Gastrocnemius medialis (tissue), 4 donors: ENCODE results near the gene TRMT44.

Experiments used
- POLR2A ChIP-seq, 2 donors: fragments of 450-650 bp; IDR thresholded peaks; one replicate each; pipeline ENCODE4 v1.6.1; 2017; ENCODE audit warnings: antibody characterized with exemption in 2 of 2, mild to moderate bottlenecking in 2 of 2, moderate library complexity in 2 of 2
- TF ChIP-seq, protein P1 (sequence below), 5 experiments: fragments of 450-650 bp in 3 of 5; fragments of 200-600 bp in 2 of 5; sonication (generic) in 2 of 5; IDR thresholded peaks in 4 of 5; conservative IDR thresholded peaks in 1 of 5; 1 replicate in 4 of 5; 2 replicates in 1 of 5; pipeline ENCODE4 v1.5.1; 2016 to 2019; ENCODE audit warnings: antibody characterized with exemption in 5 of 5, mild to moderate bottlenecking in 3 of 5, moderate library complexity in 3 of 5

DNA sequence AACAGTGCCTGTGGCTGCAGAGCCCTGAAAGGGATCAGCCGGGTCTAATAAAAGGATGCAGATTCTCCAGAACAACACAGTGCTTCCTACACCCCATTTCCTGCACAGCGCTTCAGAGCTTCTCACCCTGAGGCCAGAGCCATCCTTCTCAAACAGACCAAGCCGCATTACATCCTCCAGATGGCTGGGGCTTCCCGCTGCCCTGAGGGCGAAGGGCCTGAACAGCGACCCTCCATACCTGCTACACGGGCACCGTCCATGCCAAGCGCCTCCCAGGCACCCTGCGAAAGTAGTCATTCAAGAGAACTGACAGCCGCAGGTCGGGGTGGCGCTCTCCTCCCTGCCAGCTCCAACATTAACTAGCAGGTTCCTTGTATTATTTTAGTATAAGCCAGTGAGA lies 36.6 kb upstream of the TRMT44 start:
- TF ChIP-seq, protein P1, sequence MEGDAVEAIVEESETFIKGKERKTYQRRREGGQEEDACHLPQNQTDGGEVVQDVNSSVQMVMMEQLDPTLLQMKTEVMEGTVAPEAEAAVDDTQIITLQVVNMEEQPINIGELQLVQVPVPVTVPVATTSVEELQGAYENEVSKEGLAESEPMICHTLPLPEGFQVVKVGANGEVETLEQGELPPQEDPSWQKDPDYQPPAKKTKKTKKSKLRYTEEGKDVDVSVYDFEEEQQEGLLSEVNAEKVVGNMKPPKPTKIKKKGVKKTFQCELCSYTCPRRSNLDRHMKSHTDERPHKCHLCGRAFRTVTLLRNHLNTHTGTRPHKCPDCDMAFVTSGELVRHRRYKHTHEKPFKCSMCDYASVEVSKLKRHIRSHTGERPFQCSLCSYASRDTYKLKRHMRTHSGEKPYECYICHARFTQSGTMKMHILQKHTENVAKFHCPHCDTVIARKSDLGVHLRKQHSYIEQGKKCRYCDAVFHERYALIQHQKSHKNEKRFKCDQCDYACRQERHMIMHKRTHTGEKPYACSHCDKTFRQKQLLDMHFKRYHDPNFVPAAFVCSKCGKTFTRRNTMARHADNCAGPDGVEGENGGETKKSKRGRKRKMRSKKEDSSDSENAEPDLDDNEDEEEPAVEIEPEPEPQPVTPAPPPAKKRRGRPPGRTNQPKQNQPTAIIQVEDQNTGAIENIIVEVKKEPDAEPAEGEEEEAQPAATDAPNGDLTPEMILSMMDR (IDR thresholded peaks at IDR 0.05 in 4 of 5, conservative IDR thresholded peaks at IDR 0.05 in 1 of 5): no peak
- no peak for TF ChIP-seq POLR2A (IDR thresholded peaks at IDR 0.05)
